H54 (cell line): ENCODE measurements around the gene KIF22.
"Not testable (repeated sequence)": the region's sequence is repeated elsewhere in the genome, so short reads cannot be mapped to it uniquely, and the experiment has no call there.

Experiments used
- DNase-seq: peaks from one replicate; pipeline ENCODE4 v3.0.0; 2011; ENCODE audit warnings: low spot score, mixed read lengths; ENCODE audit not compliant: insufficient read length
- FAIRE-seq: peaks from 3 replicates; lab custom pipeline; 2011; peaks lifted over from hg19 to GRCh38; lab: Jason Lieb, UNC
- POLR2A ChIP-seq: IDR thresholded peaks from 2 replicates; pipeline ENCODE4 v1.6.1; 2011; ENCODE audit warnings: low read depth, mild to moderate bottlenecking, low read length

KIF22 gene

GRCh38 chr16:29757950-29758466 lies 32.5 kb upstream of the KIF22 start:
- DNase-seq (no peak), FAIRE-seq (no peak)
- TF ChIP-seq POLR2A, result no peak

GRCh38 chr16:29760567-29761279 lies 29.8 kb upstream of the KIF22 start:
- no peak for TF ChIP-seq POLR2A
- DNase-seq (no peak), FAIRE-seq (no peak)

GRCh38 chr16:29761280-29761651 lies 29.3 kb upstream of the KIF22 start:
- FAIRE-seq, DNase-seq: not testable (repeated sequence)

DNA sequence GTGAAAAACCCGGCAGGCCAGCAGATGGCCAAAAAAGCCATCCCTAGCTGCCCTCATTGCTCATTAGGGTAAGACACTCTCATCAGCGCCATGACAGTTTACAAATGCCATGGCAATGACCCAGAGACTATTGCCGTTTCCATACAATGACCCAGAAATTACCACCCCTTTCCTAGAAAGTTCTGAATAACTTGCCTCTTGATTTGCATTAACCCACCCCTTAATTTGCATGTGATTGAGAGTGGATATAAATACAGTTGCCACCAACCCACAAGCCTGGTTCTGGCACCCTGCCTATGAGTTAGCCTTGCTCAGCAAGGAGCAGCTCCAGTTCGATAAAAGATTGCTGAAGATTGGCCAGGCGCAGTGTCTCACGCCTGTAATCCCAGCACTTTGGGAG lies 28.7 kb upstream of the KIF22 start:
- no peak for TF ChIP-seq POLR2A
- no peak for DNase-seq
- no peak for FAIRE-seq

- FAIRE-seq, result no peak
- no peak for TF ChIP-seq POLR2A
- no peak for DNase-seq
These were observed 27.2 kb upstream of the KIF22 start for GRCh38 chr16:29763326-29763725.

GRCh38 chr16:29765167-29766032 lies 25.2 kb upstream of the KIF22 start:
- DNase-seq (no peak), FAIRE-seq (no peak)
- TF ChIP-seq POLR2A, result no peak

DNA sequence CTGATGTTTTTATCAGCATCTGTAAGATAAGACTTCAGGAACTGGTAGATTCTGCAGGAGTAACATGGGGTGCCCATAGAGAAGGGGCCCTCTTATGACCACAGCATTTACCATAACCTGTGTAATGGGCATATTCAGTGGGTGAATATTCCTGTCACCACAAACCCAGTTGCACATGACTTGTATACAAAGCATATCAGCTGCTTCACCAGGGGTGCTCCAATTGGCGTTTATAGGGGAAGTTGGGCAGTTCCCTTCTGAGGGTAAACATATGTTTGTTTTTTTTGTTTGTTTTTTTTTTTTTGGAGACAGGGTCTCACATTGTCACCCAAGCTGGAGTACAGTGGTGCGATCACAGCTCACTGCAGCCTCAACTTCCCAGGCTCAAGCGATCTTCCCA lies 24.0 kb upstream of the KIF22 start:
- no peak for TF ChIP-seq POLR2A
- FAIRE-seq (no peak), DNase-seq (no peak)

GRCh38 chr16:29767062-29767461 lies 23.5 kb upstream of the KIF22 start:
- DNase-seq (no peak), FAIRE-seq (no peak)
- no peak for TF ChIP-seq POLR2A

GRCh38 chr16:29769507-29769906 lies 21.0 kb upstream of the KIF22 start:
- no peak for TF ChIP-seq POLR2A
- DNase-seq, result no peak
- no peak for FAIRE-seq

DNA sequence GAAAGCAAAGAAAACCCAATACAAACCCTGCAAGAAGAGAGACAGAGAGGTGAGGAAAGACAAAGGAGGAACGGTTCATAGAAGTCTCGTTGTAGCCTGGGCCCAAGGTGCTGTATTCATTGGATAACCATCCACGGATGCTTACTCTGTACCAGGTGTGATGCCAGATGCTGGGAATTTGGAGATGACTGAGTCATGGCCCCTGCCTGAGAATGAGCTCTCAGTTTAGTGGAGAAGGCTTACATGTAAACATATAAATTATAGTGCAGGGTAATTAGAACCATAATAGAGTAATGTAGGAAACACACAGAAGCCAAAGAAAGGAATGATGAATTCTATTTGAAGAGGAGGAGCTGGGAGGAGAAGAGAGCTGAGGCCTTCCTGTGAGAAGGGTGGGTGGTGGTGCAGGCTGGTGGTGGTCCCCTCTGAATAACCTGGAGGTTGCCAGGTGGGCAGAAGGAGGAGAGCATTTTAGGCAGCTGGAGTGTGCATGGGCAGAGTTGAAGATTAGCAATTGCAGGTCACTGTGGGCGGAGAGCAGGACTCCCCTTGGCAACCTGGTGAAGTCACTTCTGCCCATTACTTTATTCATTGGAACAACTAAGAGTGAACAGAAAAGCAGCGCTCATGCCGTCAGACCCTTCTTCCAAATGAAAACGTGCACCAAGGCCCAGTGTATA lies 20.2 kb upstream of the KIF22 start:
- DNase-seq (no peak), FAIRE-seq (no peak)
- TF ChIP-seq POLR2A, result no peak

- not testable (repeated sequence) for FAIRE-seq, DNase-seq
These were observed 18.2 kb upstream of the KIF22 start for GRCh38 chr16:29772330-29772729.

DNA sequence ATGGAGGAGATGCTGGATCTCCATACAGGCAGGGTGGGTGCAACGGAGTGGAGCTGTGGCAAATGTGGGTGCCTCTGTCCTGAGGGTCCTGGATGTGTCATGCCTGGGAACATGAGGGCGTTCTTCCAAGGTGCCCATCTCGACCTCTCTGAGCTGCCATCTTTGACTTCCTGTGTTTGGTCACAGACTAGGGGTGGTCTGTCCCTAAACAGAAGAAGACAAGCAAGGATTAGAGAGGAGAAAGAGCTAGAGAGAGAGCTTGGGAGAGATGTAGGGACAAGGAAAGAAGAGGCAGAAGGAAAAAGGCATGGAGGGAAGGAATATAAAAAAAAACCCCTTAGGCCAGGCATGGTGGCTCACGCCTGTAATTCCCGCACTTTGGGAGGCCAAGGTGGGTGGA lies 15.8 kb upstream of the KIF22 start:
- FAIRE-seq, result no peak
- no peak for TF ChIP-seq POLR2A
- no peak for DNase-seq

DNA sequence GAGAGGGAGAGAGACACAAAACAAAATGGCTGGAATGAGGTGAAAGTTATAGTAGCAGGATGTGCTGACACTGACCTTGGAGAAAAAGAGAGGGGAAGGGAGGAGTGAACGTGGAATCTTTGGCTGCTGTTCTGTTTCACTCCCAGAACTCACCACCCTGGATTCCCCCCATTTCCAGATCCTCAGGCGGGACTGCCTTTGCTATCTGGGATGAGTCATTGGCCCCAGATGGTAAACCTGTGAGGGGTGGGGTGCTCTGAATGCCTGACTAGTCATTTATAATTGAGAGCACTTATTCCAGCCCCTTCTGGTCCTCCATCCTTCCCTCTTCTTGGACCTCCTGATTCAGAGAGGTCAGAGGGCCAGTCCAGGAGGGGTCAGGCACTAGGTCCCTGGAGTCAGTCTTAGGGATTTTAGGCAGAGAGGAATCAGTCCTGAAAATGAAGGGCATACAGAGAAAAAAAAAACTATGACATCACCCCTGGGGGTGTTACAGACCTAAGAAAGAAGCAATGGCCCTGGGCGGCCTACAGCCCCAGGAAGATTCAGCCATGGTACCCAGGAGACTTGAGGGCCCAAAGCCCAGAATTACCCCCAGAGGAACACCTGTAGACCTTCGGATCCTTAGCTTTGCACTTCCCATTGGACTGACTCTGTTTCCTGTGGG lies 14.7 kb upstream of the KIF22 start:
- peak; percentile 36 for FAIRE-seq
- no peak for TF ChIP-seq POLR2A
- peak; percentile 65 for DNase-seq
